ENCODE results near the gene RPS21. TPM values are rescaled to one million over a fixed set of nuclear protein-coding genes. Genes with fewer than 3 reads are reported as not detected.
A peak's percentile ranks its signal among the peaks of the same experiment; 100 is the strongest.

RPS21 gene
- total RNA-seq, 2 donors from 2014 or later: 1,359 to 1,579 TPM

- no peak overlapping the region for H3K9ac ChIP-seq (ENCODE audit: low read depth in 2 of 2, low read length in 2 of 2)
Measured at GRCh38 chr20:62376112-62377063, 10.5 kb upstream of the RPS21 start.

GRCh38 chr20:62377064-62377461 is 9.8 kb upstream of the RPS21 start:
- Histone ChIP-seq H3K36me3 (no peaks in the 10 kb centered on the region), H3K9ac (ENCODE audit: low read depth in 2 of 2, low read length in 2 of 2) (no peak overlapping the region), H3K9me3 (no peaks in the 10 kb centered on the region), H3K4me1 (no peaks in the 10 kb centered on the region), H3K27me3 (peaks cover 3% of the 10 kb centered on the region), H3K4me3 (no peak overlapping the region), H3K27ac (no peak overlapping the region)
- intact Hi-C loops (cut with DNase I): no loop called here
- no peak for DNase-seq
- TF ChIP-seq CTCF (IDR thresholded peaks at IDR 0.05): no peak

More at GRCh38 chr20:62376112-62377063, 10.5 kb upstream of the RPS21 start:
- Histone ChIP-seq H3K4me1 (no peaks in the 10 kb centered on the region), H3K27ac (peak overlapping the region; percentile 50), H3K27me3 (peaks cover 3% of the 10 kb centered on the region), H3K4me3 (no peak overlapping the region), H3K9me3 (no peaks in the 10 kb centered on the region), H3K36me3 (no peaks in the 10 kb centered on the region)
- no peak for TF ChIP-seq CTCF (IDR thresholded peaks at IDR 0.05)
- intact Hi-C loops (cut with DNase I): no loop called here
- DNase-seq: no peak

- intact Hi-C loops (cut with DNase I): no loop called here
- H3K4me3 ChIP-seq: no peak overlapping the region
- peaks cover 3% of the 10 kb centered on the region for H3K27me3 ChIP-seq
- DNase-seq: no peak
- H3K36me3 ChIP-seq: no peaks in the 10 kb centered on the region
- TF ChIP-seq CTCF (IDR thresholded peaks at IDR 0.05): no peak
- H3K4me1 ChIP-seq: no peaks in the 10 kb centered on the region
- H3K9ac ChIP-seq (ENCODE audit: low read depth in 2 of 2, low read length in 2 of 2): peak overlapping the region in 1 of 2 donors; percentile 35
- no peak overlapping the region for H3K27ac ChIP-seq
- H3K9me3 ChIP-seq: no peaks in the 10 kb centered on the region
Measured at GRCh38 chr20:62377615-62378178, 9.2 kb upstream of the RPS21 start.

- no peak overlapping the region for H3K27ac ChIP-seq
- no peak for DNase-seq
- H3K4me3 ChIP-seq: no peak overlapping the region
- no peaks in the 10 kb centered on the region for H3K9me3 ChIP-seq
- intact Hi-C loops (cut with DNase I): no loop called here
- H3K9ac ChIP-seq (ENCODE audit: low read depth in 2 of 2, low read length in 2 of 2): peak overlapping the region in 1 of 2 donors; percentile 35
- peaks cover 3% of the 10 kb centered on the region for H3K27me3 ChIP-seq
- no peaks in the 10 kb centered on the region for H3K36me3 ChIP-seq
- TF ChIP-seq CTCF (IDR thresholded peaks at IDR 0.05): no peak
- no peaks in the 10 kb centered on the region for H3K4me1 ChIP-seq
Measured at GRCh38 chr20:62378215-62378614, 8.7 kb upstream of the RPS21 start.

- H3K27ac ChIP-seq: no peak overlapping the region
- intact Hi-C loops (cut with DNase I): loop anchor here (5.0 to 10.0 kb wide), 2 partner anchors 79 to 366 kb away; partner anchors contain the start of gene ADRM1
- no peaks in the 10 kb centered on the region for H3K36me3 ChIP-seq
- TF ChIP-seq CTCF (IDR thresholded peaks at IDR 0.05): no peak
- no peak overlapping the region for H3K4me3 ChIP-seq
- no peaks in the 10 kb centered on the region for H3K27me3 ChIP-seq
- H3K9me3 ChIP-seq: no peaks in the 10 kb centered on the region
- no peak overlapping the region for H3K9ac ChIP-seq (ENCODE audit: low read depth in 2 of 2, low read length in 2 of 2)
- DNase-seq: no peak
- H3K4me1 ChIP-seq: no peaks in the 10 kb centered on the region
Measured at GRCh38 chr20:62381202-62381797, 5.6 kb upstream of the RPS21 start.
